B cell (primary cell): ENCODE results near the gene CAMSAP2. TPM values are rescaled to one million over a fixed set of nuclear protein-coding genes. Genes with fewer than 3 reads are reported as not detected.
A peak's percentile ranks its signal among the peaks of the same experiment; 100 is the strongest.

ENCODE experiments used
- ATAC-seq: fragments of 200-7000 bp; cut with Tn5 transposase; one replicate; pipeline ENCODE4 v1.10.0; 2021; ENCODE audit warnings: low read depth, mild to moderate bottlenecking, moderate number of reproducible peaks, moderate library complexity
- CTCF ChIA-PET: fragments of 350-600 bp; sonication (Branson Sonifier 250); formaldehyde crosslinking; loops from one replicate; lab custom pipeline; 2021; ENCODE audit warnings: antibody characterized with exemption, inconsistent platforms; lab: Charles Lee
- POLR2A ChIA-PET: fragments of 350-600 bp; sonication (Branson Sonifier 250); formaldehyde crosslinking; loops from one replicate; lab custom pipeline; 2021; ENCODE audit warnings: antibody characterized with exemption; lab: Charles Lee
- DNase-seq: peaks from one replicate; pipeline ENCODE4 v3.0.0; 2013
- H2AFZ ChIP-seq: 2 replicates; pipeline ENCODE4 v1.6.1; 2012; ENCODE audit warnings: mild to moderate bottlenecking, low read depth, low read length; ENCODE audit not compliant: insufficient read depth, poor library complexity, severe bottlenecking
- H3K27ac ChIP-seq, 2 donors: 1 replicate in 1 of 2; 2 replicates in 1 of 2; pipeline ENCODE4 v1.5.1; 2012 to 2013; ENCODE audit warnings: low read length in 2 of 2, mild to moderate bottlenecking in 2 of 2, moderate library complexity in 1 of 2
- H3K27me3 ChIP-seq, 4 experiments: fragments of 200-600 bp in 1 of 4; sonication (generic) in 1 of 4; replicated peaks in 1 of 4; 1 replicate in 2 of 4; 2 replicates in 2 of 4; pipeline versions ENCODE4 v1.6.1 to v1.7.0; 2013 to 2016; ENCODE audit warnings: low read length in 3 of 4, mild to moderate bottlenecking in 2 of 4, mixed read lengths in 1 of 4, moderate library complexity in 1 of 4; ENCODE audit not compliant: insufficient read depth in 4 of 4, control insufficient read depth in 3 of 4; ENCODE audit errors: control extremely low read depth in 1 of 4
- H3K36me3 ChIP-seq, 2 experiments: replicated peaks in 1 of 2; 1 replicate in 1 of 2; 2 replicates in 1 of 2; pipeline versions ENCODE4 v1.6.1 to v1.7.1; 2013; ENCODE audit warnings: low read length in 1 of 2; ENCODE audit not compliant: insufficient read depth in 2 of 2, control insufficient read depth in 1 of 2; ENCODE audit errors: control extremely low read depth in 1 of 2, extremely low read depth in 1 of 2
- H3K4me1 ChIP-seq, 2 donors: fragments of 200-600 bp in 1 of 2; sonication (generic) in 1 of 2; 1 replicate in 1 of 2; 2 replicates in 1 of 2; pipeline versions ENCODE4 v1.5.1 to v1.6.1; 2013 to 2017; ENCODE audit warnings: low read length in 2 of 2; ENCODE audit not compliant: control insufficient read depth in 2 of 2, insufficient read depth in 2 of 2
- H3K4me2 ChIP-seq: replicated peaks from 2 replicates; pipeline ENCODE3; 2012; ENCODE audit warnings: mild to moderate bottlenecking, low read depth, low read length; ENCODE audit not compliant: poor library complexity, severe bottlenecking
- H3K4me3 ChIP-seq, 5 experiments: fragments of 200-600 bp in 1 of 5; sonication (generic) in 1 of 5; 1 replicate in 3 of 5; 2 replicates in 2 of 5; pipeline versions ENCODE4 v1.5.1 to v1.7.0; 2011 to 2016; ENCODE audit warnings: low read length in 4 of 5, mild to moderate bottlenecking in 4 of 5, low read depth in 2 of 5, control low read depth in 1 of 5, moderate library complexity in 1 of 5; ENCODE audit not compliant: insufficient read depth in 1 of 5; ENCODE audit errors: control extremely low read depth in 1 of 5, extremely low read depth in 1 of 5
- H3K79me2 ChIP-seq: fragments of 200-600 bp; sonication (generic); one replicate; pipeline ENCODE4 v1.6.0; 2016; ENCODE audit warnings: low read length; ENCODE audit not compliant: control insufficient read depth, insufficient read depth
- H3K9ac ChIP-seq: fragments of 200-600 bp; sonication (generic); 2 replicates; pipeline ENCODE4 v1.6.1; 2017; ENCODE audit warnings: mild to moderate bottlenecking, low read length, moderate library complexity
- H3K9me3 ChIP-seq, 3 donors: one replicate each; pipeline versions ENCODE4 v1.6.1 to v1.7.1; 2013; ENCODE audit warnings: low read length in 2 of 3; ENCODE audit not compliant: control insufficient read depth in 2 of 3, insufficient read depth in 1 of 3; ENCODE audit errors: control extremely low read depth in 1 of 3
- H4K20me1 ChIP-seq: 2 replicates; pipeline ENCODE4 v1.6.0; 2012; ENCODE audit warnings: mild to moderate bottlenecking, low read length; ENCODE audit not compliant: insufficient read depth, control insufficient read depth, poor library complexity, severe bottlenecking
- H3K27ac Mint-ChIP-seq: one replicate; pipeline ENCODE4 v1.8.0; 2021; ENCODE audit warnings: mixed read lengths
- H3K27me3 Mint-ChIP-seq: one replicate; pipeline ENCODE4 v1.8.0; 2021; ENCODE audit warnings: mixed read lengths
- H3K4me1 Mint-ChIP-seq: one replicate; pipeline ENCODE4 v1.8.0; 2021; ENCODE audit warnings: mixed read lengths
- H3K4me3 Mint-ChIP-seq: one replicate; pipeline ENCODE4 v1.8.0; 2021; ENCODE audit warnings: mixed read lengths
- H3K9me3 Mint-ChIP-seq: one replicate; pipeline ENCODE4 v1.8.0; 2022; ENCODE audit warnings: mixed read lengths; ENCODE audit not compliant: insufficient read depth
- EZH2 ChIP-seq: IDR thresholded peaks from 2 replicates; pipeline ENCODE4 v1.6.1; 2012; ENCODE audit warnings: borderline replicate concordance, low read depth, mild to moderate bottlenecking, moderate library complexity, low read length; ENCODE audit not compliant: insufficient read depth, poor library complexity, severe bottlenecking
- WGBS: methylation state at CpG from one replicate; pipeline ENCODE4 v1.1.5; 2013; ENCODE audit warnings: missing lambda C conversion rate; ENCODE audit not compliant: insufficient coverage; 5-methylcytosine and 5-hydroxymethylcytosine counted together
- intact Hi-C: fragments of 100-400 bp; cut with micrococcal nuclease; formaldehyde crosslinking; loops from one replicate; pipeline ENCODE4 v1.10.0; 2022
- polyA plus RNA-seq: library from polyadenylated mRNA; depleted of rRNA; stranded (reverse); fragments of >200 nt; gene quantifications from 2 replicates; pipeline ENCODE4 v1.2.3, GENCODE V29; 2012
- total RNA-seq, 2 donors: library from RNA; stranded (reverse); fragments of 120-200 nt in 1 of 2; gene quantifications; 1 replicate in 1 of 2; 2 replicates in 1 of 2; pipeline versions ENCODE4 v1.2.3 to v1.2.4, GENCODE V29; 2013 to 2022
- TF ChIP-seq, protein P1 (sequence below): fragments of 200-600 bp; IDR thresholded peaks from one replicate; pipeline ENCODE4 v1.8.0; 2022; ENCODE audit warnings: antibody characterized with exemption, mild to moderate bottlenecking

CAMSAP2 gene
- total and polyA plus RNA-seq, 2 donors (not counting 1 experiment from before 2014, with no cell fraction given) = 0.10 to 2.1 TPM

DNA sequence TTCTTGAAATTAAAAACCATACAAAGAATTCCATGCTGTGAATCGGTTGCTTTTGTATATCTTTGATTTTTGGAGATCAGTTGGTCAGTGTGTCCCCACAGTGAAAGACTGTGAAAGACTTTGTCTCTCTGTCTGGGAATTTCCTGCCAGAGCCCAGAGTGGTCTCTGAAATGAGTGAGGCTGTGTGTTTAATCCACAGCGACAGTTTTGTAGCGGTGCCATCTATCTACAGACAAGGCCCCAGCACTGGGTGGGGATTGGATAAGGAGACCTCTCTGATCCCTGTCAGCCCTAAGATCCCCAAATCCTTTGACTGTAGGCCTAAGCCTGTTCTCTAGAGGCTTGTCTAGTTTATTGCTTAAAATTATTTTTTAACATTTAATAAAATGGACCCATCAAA, 144.4 kb downstream of the CAMSAP2 start:
- H3K4me2 ChIP-seq = no peak overlapping the region
- no peak for TF ChIP-seq EZH2
- TF ChIP-seq, protein P1, sequence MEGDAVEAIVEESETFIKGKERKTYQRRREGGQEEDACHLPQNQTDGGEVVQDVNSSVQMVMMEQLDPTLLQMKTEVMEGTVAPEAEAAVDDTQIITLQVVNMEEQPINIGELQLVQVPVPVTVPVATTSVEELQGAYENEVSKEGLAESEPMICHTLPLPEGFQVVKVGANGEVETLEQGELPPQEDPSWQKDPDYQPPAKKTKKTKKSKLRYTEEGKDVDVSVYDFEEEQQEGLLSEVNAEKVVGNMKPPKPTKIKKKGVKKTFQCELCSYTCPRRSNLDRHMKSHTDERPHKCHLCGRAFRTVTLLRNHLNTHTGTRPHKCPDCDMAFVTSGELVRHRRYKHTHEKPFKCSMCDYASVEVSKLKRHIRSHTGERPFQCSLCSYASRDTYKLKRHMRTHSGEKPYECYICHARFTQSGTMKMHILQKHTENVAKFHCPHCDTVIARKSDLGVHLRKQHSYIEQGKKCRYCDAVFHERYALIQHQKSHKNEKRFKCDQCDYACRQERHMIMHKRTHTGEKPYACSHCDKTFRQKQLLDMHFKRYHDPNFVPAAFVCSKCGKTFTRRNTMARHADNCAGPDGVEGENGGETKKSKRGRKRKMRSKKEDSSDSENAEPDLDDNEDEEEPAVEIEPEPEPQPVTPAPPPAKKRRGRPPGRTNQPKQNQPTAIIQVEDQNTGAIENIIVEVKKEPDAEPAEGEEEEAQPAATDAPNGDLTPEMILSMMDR = no peak
- H3K9me3 Mint-ChIP-seq = no peaks in the 10 kb centered on the region
- no peak overlapping the region for H3K27ac Mint-ChIP-seq
- ATAC-seq (no peak), DNase-seq (no peak)
- ChIA-PET POLR2A (no interaction called here), CTCF (no interaction called here)
- no peaks in the 10 kb centered on the region for H3K27me3 Mint-ChIP-seq
- H4K20me1 ChIP-seq = no peaks in the 10 kb centered on the region
- intact Hi-C loops = loop anchor here (10.0 kb wide), 1 partner anchor 142 kb away; the partner anchor contains the start of gene KIF21B
- H3K79me2 ChIP-seq = no peaks in the 10 kb centered on the region
- peaks cover 6 to 12% of the 10 kb centered on the region in 2 donors for H3K4me1 ChIP-seq
- no peak overlapping the region for H3K4me3 Mint-ChIP-seq
- peaks cover 25% of the 10 kb centered on the region for H3K4me1 Mint-ChIP-seq
- H3K4me3 ChIP-seq = no peak overlapping the region
- H3K27ac ChIP-seq = no peak overlapping the region
- no peaks in the 10 kb centered on the region for H3K36me3 ChIP-seq
- peaks cover 0 to 3% (median 0%) of the 10 kb centered on the region in 4 experiments for H3K27me3 ChIP-seq
- H3K9ac ChIP-seq = no peak overlapping the region
- H2AFZ ChIP-seq = no peak overlapping the region
- H3K9me3 ChIP-seq = no peaks in the 10 kb centered on the region
- WGBS = no CpG with 5 or more reads among the region's 3 CpGs

DNA sequence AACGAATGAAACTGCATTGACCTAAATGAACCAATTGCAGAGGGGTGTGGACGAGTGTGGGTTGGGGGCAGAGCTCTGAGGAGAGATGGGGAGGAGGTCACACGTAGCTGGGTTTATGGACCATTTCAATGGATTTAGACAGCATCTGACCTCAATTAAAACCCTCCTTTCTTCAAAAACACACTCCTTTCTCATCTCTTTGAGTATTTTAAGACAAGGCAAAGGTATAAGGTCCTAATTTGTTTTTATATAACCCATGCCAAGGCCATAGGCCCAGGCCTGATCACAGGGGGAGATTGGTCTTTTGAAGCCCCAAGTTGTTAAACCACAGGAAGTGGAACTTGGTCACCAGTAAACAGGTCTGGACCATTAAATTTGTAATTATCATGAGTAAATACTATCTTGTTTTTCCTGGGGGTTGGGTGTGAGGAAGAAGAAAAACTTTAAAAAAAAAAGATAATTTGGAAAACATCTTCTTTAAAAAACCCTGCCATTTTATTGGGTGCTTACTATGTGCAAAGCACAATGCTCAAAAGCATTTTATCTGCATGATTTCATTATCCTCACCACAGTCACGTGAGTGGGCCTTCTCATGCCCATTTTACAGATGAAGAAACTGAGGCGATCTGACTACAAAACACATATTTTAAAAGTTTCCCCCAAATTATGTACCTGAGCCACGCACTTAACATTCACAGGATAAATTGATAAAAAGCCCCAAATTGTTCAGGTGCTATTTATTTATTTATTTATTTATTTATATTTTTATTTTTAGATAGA, 147.1 kb downstream of the CAMSAP2 start:
- CTCF ChIA-PET = no interaction called here
- intact Hi-C loops = loop anchor here (10.0 kb wide), 1 partner anchor 139 kb away; the partner anchor contains the start of gene KIF21B
- no peak overlapping the region for H3K4me3 Mint-ChIP-seq
- ATAC-seq (no peak), DNase-seq (no peak)
- H3K27ac ChIP-seq = no peak overlapping the region
- no peaks in the 10 kb centered on the region for H3K9me3 Mint-ChIP-seq
- peaks cover 5% of the 10 kb centered on the region for H3K27me3 Mint-ChIP-seq
- no peak overlapping the region for H3K9ac ChIP-seq
- H3K4me3 ChIP-seq = no peak overlapping the region
- H4K20me1 ChIP-seq = no peaks in the 10 kb centered on the region
- POLR2A ChIA-PET = no interaction called here
- no peaks in the 10 kb centered on the region for H3K79me2 ChIP-seq
- peaks cover 0 to 8% (median 1%) of the 10 kb centered on the region in 4 experiments for H3K27me3 ChIP-seq
- H3K4me1 ChIP-seq = peaks cover 23 to 36% of the 10 kb centered on the region in 2 donors
- TF ChIP-seq EZH2 = no peak
- TF ChIP-seq, protein P1 = no peak
- H3K36me3 ChIP-seq = no peaks in the 10 kb centered on the region
- no peaks in the 10 kb centered on the region for H3K9me3 ChIP-seq
- peak overlapping the region; percentile 26 for H3K27ac Mint-ChIP-seq
- H3K4me2 ChIP-seq = no peak overlapping the region
- peaks cover 44% of the 10 kb centered on the region for H3K4me1 Mint-ChIP-seq
- WGBS = 67% methylated on average over 2 of the region's 6 CpGs
- no peak overlapping the region for H2AFZ ChIP-seq
